Stimulated activated CD4-positive, alpha-beta T cell treated with anti-CD3 and anti-CD28 coated beads, Interleukin-4, amount 100 ng/mL, for 24 hours (primary cell): ENCODE results near the gene HGD.
"Not testable (repeated sequence)": the region's sequence is repeated elsewhere in the genome, so short reads cannot be mapped to it uniquely, and the experiment has no call there.

ENCODE experiments used
- DNase-seq: peaks from one replicate; pipeline ENCODE4 v3.0.0-alpha.2; 2020

The HGD gene

GRCh38 chr3:120678984-120679383 is 3.1 kb downstream of the HGD start:
- DNase-seq = no peak

DNA sequence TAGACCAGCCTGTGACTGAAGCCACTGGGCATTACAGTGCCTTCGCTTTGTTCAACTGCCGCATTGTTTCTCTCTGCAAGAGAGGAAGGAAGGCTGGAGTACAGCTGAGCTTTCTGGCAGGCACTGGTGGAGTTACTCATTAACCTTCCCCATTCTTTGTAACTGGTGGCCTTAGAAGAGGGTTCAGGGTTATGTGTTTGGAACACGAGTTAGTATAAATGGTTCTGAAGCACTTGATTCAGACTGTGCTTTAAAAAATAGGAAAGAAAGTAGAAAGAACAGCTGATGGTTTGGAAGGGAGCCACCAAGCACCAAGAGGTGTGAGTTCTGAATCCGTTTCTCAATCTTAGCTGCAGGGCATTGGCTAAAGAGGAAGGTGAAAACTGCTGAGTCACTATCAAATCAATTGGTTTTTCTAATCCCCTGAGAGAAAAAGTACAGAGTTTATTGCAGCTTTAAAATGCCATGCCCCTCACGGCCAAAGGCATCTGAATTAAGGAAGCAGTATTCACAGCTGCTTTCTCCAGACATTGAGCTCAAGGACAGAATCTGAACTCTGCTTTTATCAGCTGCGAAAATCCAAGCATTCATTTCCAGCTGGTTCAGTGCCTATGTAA is 3.6 kb downstream of the HGD start:
- DNase-seq = no peak

DNA sequence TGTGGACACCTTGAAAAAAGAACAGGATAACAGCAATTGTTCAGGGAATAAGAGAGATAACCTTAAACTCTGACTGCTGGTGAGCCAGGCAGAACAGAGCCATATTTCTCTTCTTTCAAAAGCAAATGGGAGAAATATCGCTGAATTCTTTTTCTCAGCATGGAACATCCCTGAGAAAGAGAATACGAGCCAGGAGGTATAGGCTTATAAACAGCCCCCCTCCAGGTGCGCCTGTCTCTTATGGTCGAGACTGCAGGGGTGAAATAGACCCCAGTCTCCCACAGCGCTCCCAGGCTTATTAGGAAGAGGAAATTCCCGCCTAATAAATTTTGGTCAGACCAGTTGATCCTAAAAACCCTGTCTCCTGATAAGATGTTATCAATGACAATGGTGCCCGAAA is 4.8 kb downstream of the HGD start:
- not testable (repeated sequence) for DNase-seq

- no peak for DNase-seq
Observed at GRCh38 chr3:120673116-120673515, 8.9 kb downstream of the HGD start.

GRCh38 chr3:120670576-120670975 is 11.5 kb downstream of the HGD start:
- DNase-seq = no peak

DNA sequence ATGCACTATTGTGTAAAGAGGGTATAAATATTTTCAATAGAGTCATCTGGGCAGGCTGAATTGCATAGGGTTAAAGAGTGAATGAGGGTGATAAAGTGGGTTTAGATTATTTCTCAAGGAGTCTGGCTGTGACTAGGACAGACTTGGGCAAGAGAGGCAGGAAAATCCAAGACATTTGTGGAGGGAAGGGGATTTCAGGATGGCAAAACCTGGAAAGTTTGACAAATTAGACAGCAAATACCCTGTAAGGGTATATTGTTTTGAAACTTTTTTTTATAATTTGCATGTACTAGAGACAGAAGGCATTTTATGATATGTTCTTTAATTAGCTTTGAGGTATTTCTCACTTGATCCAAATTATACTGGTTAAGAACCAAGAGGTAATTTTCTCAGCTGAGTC is 17.1 kb downstream of the HGD start:
- no peak for DNase-seq

- no peak for DNase-seq
Observed at GRCh38 chr3:120661945-120662344, 20.1 kb downstream of the HGD start.

DNA sequence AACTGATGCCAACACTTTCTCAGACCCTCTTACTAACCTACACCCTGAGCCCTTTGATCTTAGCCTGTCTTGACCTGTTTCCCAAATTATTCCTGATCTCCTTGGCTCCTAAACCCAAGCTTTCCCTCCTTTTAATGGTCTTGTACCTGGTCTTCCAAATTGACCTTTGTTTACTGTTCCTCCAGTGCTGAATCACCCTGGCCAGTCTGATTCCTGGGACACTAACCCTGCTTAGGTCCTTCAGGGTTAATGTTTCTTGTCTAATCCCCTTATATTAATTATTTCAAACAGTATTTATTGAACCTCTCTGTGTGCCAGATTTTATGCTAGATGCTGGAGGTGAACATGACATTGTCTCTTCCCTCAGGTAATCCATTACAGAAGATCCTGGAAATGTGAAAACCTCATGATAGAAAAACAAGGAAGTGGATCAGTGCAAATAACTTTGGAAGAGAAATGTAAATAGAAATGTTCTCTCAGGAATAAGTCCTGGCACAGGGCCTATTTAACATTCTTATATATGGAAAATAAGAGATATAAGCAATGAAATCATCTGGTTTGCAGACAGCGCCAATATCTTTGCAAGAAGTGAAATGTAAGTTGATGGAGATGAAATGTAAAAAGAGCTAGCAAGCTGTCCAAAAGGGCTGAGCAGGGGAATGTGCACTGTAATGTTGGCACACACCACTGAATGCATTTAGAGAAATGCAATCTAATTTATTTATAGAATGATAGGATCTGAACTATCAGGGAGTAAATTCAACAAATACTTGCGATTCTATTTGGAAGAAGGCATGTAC is 20.7 kb downstream of the HGD start:
- DNase-seq = no peak

DNA sequence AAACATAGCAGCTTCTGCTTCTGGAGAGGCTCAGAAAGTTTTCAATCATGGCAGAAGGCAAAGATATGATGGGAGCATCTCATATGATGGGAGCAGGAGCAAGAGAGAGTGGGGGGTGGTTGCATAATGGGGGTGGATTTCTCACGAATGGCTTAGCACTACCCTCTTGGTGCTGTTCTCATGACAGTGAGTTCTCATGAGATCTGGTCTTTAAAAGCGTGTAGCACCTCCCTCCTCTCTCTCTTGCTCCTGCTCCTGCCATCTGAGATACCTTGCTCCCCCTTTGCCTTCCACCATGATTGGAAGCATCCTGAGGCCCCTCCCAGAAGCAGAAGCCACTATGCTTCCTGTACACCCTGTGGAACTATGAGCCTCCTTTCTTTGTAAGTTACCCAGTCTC is 22.2 kb downstream of the HGD start:
- no peak for DNase-seq

DNA sequence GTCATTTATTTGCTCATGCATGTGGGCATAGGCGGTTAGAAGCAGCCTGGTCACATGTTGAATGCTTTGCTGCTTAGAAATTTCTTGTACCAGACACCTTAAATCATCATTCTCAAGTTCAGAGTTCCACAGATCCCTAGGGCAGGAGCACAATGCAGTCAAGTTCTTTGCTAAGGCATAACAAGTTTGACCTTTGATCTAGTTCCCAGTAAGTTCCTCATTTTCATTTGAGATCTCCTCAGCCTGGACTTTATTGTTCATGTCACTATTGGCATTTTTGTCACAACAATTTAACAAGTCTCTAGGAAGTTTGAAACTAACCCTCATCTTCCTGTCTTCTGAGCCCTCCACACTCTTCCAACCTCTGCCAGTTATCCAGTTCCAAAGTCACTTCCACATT is 22.8 kb downstream of the HGD start:
- DNase-seq = no peak

GRCh38 chr3:120652896-120653545 is 29.0 kb downstream of the HGD start:
- DNase-seq = no peak

- no peak for DNase-seq
Observed at GRCh38 chr3:120652281-120652680, 29.8 kb downstream of the HGD start.

DNA sequence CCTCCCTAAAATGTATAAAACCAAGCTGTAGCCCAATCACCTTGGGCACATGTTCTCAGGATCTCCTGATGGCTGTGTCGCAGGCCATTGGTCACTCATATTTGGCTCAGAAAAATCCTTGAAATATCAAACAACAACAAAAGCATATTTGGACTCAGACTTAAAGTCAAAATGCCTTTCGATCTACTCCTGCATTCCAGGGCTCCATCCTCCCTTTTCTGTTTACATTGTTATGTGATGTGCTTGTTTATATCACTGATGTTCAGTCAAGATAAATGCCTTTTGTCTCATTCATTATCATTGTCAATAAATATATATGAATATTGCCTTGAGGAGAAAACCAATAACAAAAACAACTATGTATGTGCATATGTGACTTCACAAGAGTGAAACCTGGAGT is 31.7 kb downstream of the HGD start:
- DNase-seq = no peak

- DNase-seq = no peak
Observed at GRCh38 chr3:120649830-120650233, 32.2 kb downstream of the HGD start.

DNA sequence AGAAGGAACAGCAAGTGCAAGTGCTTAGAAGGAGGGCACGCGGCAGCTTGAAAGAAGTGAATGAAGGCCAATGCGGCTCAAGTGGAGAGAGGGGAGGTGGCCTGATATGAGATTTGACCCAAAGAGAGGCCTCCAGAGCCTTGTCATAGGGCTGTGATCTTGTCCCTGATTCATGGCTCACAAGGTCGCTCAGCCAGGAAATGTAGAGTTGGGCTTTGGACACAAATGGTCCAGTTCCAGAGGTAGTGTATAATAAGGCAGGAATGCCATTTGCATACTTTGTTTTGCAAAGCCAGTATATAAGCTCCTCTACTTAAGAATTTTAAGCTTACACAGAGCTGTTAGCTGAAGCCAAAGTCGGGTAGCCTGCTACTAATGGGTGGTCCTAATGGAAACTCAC is 33.7 kb downstream of the HGD start:
- DNase-seq = no peak

GRCh38 chr3:120646771-120647432 is 35.1 kb downstream of the HGD start:
- DNase-seq = no peak

DNA sequence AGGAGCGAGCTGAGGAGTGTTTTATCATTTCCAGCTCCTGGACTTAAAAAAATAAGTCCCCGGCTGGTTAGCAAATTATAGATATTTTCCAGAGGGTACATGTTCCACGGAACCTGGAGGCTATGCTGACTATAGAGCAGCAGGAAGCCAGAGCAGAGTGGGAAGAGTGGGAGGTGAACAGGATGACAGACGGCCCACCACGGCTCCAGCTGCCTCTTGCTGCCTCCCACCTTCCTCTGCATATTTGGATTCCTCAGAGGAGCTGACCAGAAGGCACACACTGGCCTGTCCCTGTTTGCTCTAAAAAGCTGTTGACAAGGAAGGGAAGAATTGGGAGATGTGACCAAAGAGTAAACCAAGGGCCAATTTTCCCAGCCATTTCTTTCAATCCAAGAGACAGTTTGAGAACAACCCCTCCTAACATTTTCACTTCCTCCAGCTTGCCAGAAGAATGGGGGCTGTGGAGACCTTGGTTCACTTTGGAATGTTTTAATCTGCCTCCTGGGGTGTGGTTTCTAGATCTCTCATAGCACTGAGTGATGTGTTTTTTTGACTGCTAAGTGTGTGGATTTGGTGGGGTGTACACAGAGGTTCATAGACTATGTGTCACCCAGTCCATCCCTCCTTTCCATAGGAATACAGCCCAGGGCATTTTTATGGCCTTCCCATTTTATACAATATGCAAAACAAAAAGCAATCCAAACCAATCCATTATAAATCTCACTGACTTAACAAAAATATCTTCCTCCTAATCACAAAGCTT is 36.8 kb downstream of the HGD start:
- no peak for DNase-seq

DNA sequence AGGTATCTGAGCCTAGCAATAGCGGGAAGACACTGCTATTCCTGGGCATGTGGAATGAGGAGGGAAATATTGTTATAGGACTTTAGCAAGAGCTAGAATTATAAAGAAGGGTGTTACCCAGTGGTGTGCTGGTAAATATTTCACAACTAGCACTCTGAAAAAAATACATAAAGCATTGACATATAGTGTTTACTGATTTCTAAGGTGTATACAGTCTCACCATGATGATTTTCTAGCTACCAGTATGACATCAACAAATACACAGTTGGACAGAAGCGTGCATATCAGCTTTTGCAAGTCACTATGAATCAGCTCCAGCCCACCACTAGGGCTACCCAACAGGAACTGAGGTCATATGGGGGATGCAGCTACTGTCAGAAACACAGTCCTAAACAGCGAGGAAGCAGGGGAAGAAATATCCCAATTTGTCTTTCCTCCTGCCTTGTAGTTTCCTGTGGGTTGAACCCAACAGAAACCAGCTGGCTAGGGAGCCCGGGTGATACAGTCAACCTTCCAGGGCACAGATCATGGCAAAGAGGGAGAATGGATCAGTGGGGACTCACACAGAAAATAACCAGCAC is 39.6 kb downstream of the HGD start:
- no peak for DNase-seq

GRCh38 chr3:120641696-120642246 is 40.3 kb downstream of the HGD start:
- no peak for DNase-seq

- DNase-seq = no peak
Observed at GRCh38 chr3:120640231-120640630, 41.8 kb downstream of the HGD start.

GRCh38 chr3:120638820-120639219 is 43.2 kb downstream of the HGD start:
- DNase-seq = not testable (repeated sequence)
